ENCODE results near the gene COPB2.
A peak's percentile ranks its signal among the peaks of the same experiment; 100 is the strongest.

COPB2 gene

DNA sequence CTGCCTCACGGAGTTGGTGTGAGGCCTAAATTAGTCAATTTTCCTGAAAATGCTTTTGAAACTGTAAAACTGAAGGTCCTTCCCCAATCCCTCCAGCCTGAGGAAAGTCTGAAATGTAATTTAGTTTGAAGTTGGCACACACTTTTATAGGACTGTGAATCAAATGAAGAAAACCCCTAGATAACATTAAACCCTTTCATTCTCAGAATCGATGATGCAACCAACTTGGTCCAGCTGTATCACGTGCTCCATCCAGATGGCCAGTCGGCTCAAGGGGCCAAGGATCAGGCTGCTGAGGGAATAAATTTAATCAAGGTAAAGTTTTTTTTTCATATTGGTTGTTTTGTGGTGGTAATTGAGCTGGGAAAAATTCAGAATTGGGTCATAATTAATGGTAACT, 34.0 kb downstream of the COPB2 start:
- DNase-seq (ENCODE audit: low read depth, low spot score), result no peak
- ChIA-PET CTCF (interaction anchor here (2.6 to 5.2 kb wide), 5 partner anchors 9 to 243 kb away, joined by 12 to 62 read pairs (median 35); partner anchors contain the start of gene MRPS22), POLR2A (no interaction called here)
- TF ChIP-seq CTCF (IDR thresholded peaks at IDR 0.05; ENCODE audit: insufficient read depth, low read length, missing control alignments), result no peak
- H3K4me3 ChIP-seq (ENCODE audit: low read depth, low read length), result no peak overlapping the region

GRCh38 chr3:139354661-139355060, 34.8 kb downstream of the COPB2 start:
- TF ChIP-seq CTCF (IDR thresholded peaks at IDR 0.05; ENCODE audit: insufficient read depth, low read length, missing control alignments), result no peak
- no peak for DNase-seq (ENCODE audit: low read depth, low spot score)
- ChIA-PET CTCF (interaction anchor here (0.6 to 5.2 kb wide), 14 partner anchors 9 to 420 kb away, joined by 3 to 62 read pairs (median 7); partner anchors contain the start of genes COPB2 and MRPS22), POLR2A (interaction anchor here (1.0 to 1.2 kb wide), 3 partner anchors 9 to 17 kb away, joined by 3 to 5 read pairs (median 5); no protein-coding TSS in a partner anchor)
- no peak overlapping the region for H3K4me3 ChIP-seq (ENCODE audit: low read depth, low read length)

DNA sequence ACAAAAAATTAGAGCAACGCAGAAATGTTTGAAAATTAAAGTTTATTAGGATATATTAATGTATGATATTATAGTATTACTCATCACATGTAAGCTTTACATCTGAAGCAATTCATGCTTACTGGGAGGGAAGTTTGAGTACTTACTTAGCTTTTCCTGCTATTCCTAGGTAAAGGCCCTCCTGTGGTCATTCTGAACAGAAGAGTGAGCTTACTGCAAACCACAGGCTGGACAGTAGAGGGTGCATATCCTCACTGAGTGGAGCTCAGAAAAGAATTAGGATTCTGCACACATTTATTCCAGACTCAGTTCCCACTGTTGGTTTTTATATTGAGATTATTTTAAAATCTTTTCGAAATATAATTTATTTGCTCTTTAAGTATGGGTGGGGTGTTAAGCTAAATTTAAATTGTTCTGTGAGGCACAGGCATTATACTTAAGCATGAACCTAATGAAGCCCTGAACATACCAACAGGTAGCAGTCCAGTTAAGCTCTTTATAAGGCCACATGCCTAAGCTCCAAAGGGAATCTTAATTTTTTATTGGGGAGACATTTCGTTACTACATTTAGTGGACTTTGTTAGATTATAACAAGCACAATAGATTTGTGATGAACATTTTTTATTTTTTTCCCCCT, 35.4 kb downstream of the COPB2 start:
- DNase-seq (ENCODE audit: low read depth, low spot score), result peak; percentile 7
- CTCF ChIA-PET, result interaction anchor here (0.6 to 5.2 kb wide), 17 partner anchors 8 to 438 kb away, joined by 3 to 62 read pairs (median 6); partner anchors contain the start of genes COPB2 and MRPS22
- TF ChIP-seq CTCF (IDR thresholded peaks at IDR 0.05; ENCODE audit: insufficient read depth, low read length, missing control alignments), result peak; percentile 85
- POLR2A ChIA-PET, result interaction anchor here (0.5 to 1.2 kb wide), 6 partner anchors 9 to 1833 kb away, joined by 3 to 5 read pairs (median 4); no protein-coding TSS in a partner anchor
- no peak overlapping the region for H3K4me3 ChIP-seq (ENCODE audit: low read depth, low read length)

DNA sequence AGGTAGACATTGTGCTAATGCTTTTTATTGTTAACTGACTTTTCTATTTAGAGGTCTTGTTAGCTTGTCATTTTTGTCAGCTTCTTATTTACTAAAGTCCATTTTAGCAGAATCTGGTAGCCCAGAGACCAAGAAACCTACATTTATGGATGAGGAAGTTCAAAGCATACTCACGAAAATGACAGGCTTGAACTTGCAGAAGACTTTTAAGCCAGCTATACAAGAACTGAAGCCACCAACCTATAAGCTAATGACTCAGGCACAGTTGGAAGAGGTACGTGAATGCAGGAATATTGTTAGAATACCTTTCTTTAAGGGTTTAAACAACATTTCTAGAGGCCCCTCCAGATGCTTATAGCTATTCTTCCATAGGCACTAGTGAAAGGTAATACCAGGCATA, 42.7 kb downstream of the COPB2 start:
- H3K4me3 ChIP-seq (ENCODE audit: low read depth, low read length), result no peak overlapping the region
- DNase-seq (ENCODE audit: low read depth, low spot score), result no peak
- TF ChIP-seq CTCF (IDR thresholded peaks at IDR 0.05; ENCODE audit: insufficient read depth, low read length, missing control alignments), result no peak
- ChIA-PET POLR2A (interaction anchor here (0.6 kb wide), 1 partner anchor 47 kb away, joined by 3 read pairs; no protein-coding TSS in a partner anchor), CTCF (interaction anchor here (0.6 to 5.2 kb wide), 6 partner anchors 8 to 431 kb away, joined by 3 to 35 read pairs (median 4); no protein-coding TSS in a partner anchor)

DNA sequence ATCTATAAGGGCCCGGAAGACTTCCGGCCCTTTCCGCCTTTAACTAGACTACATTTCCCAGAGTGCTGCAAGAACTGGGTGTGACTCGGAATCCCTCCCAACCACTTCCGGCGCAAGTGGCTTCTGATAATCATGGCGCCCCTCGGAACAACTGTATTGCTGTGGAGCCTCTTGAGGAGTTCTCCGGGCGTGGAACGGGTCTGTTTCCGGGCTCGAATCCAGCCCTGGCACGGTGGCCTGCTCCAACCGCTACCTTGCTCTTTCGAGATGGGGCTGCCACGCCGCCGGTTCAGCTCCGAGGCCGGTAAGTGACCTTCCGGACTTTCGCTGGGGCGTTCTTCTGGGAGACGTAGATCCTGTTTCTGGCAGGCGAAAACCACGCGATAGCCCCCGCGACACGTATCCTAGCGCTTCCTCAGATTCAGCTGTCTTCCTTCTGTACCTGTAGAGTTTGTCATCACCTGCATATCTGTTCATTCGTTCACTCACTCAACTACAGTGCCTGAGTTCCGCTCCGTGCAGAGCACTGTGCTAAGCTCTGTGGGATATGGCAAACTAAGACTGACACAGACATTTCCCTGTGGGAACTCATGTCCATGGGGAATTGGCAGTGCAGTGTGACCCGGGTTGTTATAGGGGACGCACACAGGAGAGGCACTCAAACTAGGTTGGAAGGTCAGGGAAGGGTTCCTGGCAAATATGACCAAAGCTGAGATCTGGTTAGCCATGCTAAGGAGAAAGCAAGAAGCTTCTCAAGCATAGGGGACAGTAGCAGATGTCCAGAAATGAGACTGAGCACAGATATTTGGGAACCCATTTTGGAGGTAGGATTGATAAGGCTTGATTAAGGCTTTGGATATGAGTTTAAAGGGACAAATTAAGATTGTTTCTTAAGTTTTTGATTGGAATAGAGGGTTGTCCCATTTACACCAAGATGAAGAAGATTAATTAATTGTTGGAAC, 45.3 kb downstream of the COPB2 start, which contains the start of gene MRPS22:
Gene MRPS22 (plus strand): TSS at position 126 of the 962 bp plus-strand sequence. CDS start 7 bp downstream, at position 133.
- ChIA-PET POLR2A (interaction anchor here (0.7 to 1.0 kb wide), 2 partner anchors 10 to 45 kb away, joined by 3 to 5 read pairs; partner anchors contain the start of gene COPB2), CTCF (interaction anchor here (1.0 to 5.2 kb wide), 5 partner anchors 11 to 428 kb away, joined by 3 to 35 read pairs (median 5); no protein-coding TSS in a partner anchor)
- no peak for TF ChIP-seq CTCF (IDR thresholded peaks at IDR 0.05; ENCODE audit: insufficient read depth, low read length, missing control alignments)
- H3K4me3 ChIP-seq (ENCODE audit: low read depth, low read length), result peak within 1 kb of the TSS; percentile 90
- peak; percentile 66 for DNase-seq (ENCODE audit: low read depth, low spot score)
